GM12872 (cell line): ENCODE data around the gene TEX44.

Experiments
- TF ChIP-seq, protein P1 (sequence below): IDR thresholded peaks from 3 replicates; pipeline ENCODE4 v1.5.1; 2011; ENCODE audit warnings: low read depth, mild to moderate bottlenecking, low read length, moderate library complexity; ENCODE audit not compliant: insufficient read depth

Gene TEX44

DNA sequence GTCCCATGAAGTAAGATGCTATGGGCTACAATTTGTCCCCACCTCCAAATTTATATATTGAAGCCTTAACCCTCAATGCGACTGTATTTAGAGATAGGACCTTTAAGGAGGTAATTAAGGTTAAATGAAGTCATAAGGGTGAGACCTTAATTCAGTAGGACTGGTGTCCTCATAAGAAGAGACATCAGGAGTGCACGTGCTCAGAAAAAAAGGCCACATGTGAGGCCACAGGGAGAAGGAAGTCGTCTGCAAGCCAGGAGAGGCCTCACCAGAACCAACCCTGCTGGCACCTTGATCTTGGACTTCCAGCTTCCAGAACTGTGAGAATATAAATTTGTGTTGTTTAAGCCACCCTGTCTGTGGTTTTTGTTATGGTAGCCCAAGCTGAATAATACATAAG lies 25.5 kb upstream of the TEX44 start:
- TF ChIP-seq, protein P1, sequence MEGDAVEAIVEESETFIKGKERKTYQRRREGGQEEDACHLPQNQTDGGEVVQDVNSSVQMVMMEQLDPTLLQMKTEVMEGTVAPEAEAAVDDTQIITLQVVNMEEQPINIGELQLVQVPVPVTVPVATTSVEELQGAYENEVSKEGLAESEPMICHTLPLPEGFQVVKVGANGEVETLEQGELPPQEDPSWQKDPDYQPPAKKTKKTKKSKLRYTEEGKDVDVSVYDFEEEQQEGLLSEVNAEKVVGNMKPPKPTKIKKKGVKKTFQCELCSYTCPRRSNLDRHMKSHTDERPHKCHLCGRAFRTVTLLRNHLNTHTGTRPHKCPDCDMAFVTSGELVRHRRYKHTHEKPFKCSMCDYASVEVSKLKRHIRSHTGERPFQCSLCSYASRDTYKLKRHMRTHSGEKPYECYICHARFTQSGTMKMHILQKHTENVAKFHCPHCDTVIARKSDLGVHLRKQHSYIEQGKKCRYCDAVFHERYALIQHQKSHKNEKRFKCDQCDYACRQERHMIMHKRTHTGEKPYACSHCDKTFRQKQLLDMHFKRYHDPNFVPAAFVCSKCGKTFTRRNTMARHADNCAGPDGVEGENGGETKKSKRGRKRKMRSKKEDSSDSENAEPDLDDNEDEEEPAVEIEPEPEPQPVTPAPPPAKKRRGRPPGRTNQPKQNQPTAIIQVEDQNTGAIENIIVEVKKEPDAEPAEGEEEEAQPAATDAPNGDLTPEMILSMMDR, result no peak

- TF ChIP-seq, protein P1, result no peak
These were observed 24.4 kb upstream of the TEX44 start for GRCh38 chr2:231568098-231568784.

GRCh38 chr2:231568785-231569435 lies 23.8 kb upstream of the TEX44 start:
- TF ChIP-seq, protein P1, result no peak

GRCh38 chr2:231571661-231572191 lies 20.9 kb upstream of the TEX44 start:
- TF ChIP-seq, protein P1, result no peak

GRCh38 chr2:231573096-231573495 lies 19.6 kb upstream of the TEX44 start:
- TF ChIP-seq, protein P1, result no peak

DNA sequence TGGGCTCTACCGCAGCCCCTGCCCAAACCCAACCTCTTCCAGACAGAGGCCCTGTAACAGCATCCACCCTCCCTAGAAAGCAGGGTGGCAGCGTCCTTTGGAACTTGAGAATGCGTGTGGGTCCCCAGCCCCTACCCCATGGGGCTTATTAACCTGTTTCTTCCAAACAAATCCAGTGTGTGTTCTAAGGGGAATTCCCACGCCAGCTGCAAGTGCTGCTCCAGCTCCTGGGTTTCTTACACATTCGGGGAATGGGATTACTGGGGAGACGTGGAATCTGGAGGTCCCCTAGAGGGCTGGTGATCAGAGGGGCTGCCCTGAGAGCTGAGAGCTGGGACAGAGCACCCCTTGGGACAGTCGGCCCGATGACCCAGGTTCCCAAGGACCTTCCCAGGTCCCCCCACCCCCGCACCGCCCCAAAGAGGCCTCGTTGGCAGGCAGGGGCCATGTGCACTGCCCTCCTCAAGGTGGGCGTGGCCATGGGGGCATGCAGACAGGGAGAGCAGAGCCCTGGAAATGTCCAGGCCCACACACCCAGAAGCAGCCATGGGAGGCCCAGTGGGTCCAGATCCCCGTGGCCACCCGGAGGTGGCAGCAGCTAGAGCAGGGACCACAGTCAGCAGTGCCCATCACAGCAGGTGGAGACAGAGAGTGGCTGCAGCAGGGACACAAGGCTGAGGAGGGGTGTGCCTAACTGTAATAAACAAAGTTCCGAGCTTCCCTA lies 18.8 kb upstream of the TEX44 start:
- TF ChIP-seq, protein P1, result no peak

- TF ChIP-seq, protein P1, result no peak
These were observed 16.9 kb upstream of the TEX44 start for GRCh38 chr2:231575612-231576256.
